HEK293 (cell line): ENCODE data around the gene SPATA16.

Source experiments
- CTCF ChIP-seq: fragments of 450-650 bp; formaldehyde crosslinking; IDR thresholded peaks from 2 replicates; pipeline ENCODE4 v1.5.1; 2016; ENCODE audit warnings: missing biosample characterization, missing genetic modification characterization
- GLIS1 ChIP-seq: fragments of 450-650 bp; formaldehyde crosslinking; IDR thresholded peaks from 2 replicates; pipeline ENCODE4 v1.5.1; 2016; ENCODE audit warnings: missing biosample characterization, missing genetic modification characterization
- HOXA7 ChIP-seq: sonication (generic); formaldehyde crosslinking; IDR thresholded peaks from 2 replicates; pipeline ENCODE4 v1.8.1; 2022; ENCODE audit warnings: missing genetic modification reagents, borderline replicate concordance
- HOXC10 ChIP-seq: sonication (generic); formaldehyde crosslinking; IDR thresholded peaks from 2 replicates; pipeline ENCODE4 v1.8.1; 2023; ENCODE audit warnings: mild to moderate bottlenecking, missing genetic modification reagents
- ZBTB44 ChIP-seq: fragments of 450-650 bp; IDR thresholded peaks from 2 replicates; pipeline ENCODE4 v1.5.1; 2018; ENCODE audit warnings: missing biosample characterization, mild to moderate bottlenecking, missing genetic modification characterization
- ZNF335 ChIP-seq: fragments of 450-650 bp; formaldehyde crosslinking; conservative IDR thresholded peaks from 2 replicates; pipeline ENCODE4 v1.5.1; 2016; ENCODE audit warnings: missing biosample characterization, missing genetic modification characterization
- ZNF571 ChIP-seq: fragments of 450-650 bp; formaldehyde crosslinking; IDR thresholded peaks from 2 replicates; pipeline ENCODE4 v1.5.0; 2017; ENCODE audit warnings: missing biosample characterization, missing genetic modification characterization

- TF ChIP-seq ZNF335: no peak
- TF ChIP-seq CTCF (tag by site-specific recombination): no peak
- no peak for TF ChIP-seq HOXA7 (CRISPR knock-in tag)
- no peak for TF ChIP-seq HOXC10 (CRISPR knock-in tag)
- TF ChIP-seq ZBTB44 (tag by site-specific recombination): no peak
- TF ChIP-seq ZNF571 (tag by site-specific recombination): no peak
- no peak for TF ChIP-seq GLIS1 (tag by site-specific recombination)
Measured at GRCh38 chr3:173025941-173026340, 115.1 kb downstream of the SPATA16 start.
